ENCODE measurements around the gene CXCL11.

DNA sequence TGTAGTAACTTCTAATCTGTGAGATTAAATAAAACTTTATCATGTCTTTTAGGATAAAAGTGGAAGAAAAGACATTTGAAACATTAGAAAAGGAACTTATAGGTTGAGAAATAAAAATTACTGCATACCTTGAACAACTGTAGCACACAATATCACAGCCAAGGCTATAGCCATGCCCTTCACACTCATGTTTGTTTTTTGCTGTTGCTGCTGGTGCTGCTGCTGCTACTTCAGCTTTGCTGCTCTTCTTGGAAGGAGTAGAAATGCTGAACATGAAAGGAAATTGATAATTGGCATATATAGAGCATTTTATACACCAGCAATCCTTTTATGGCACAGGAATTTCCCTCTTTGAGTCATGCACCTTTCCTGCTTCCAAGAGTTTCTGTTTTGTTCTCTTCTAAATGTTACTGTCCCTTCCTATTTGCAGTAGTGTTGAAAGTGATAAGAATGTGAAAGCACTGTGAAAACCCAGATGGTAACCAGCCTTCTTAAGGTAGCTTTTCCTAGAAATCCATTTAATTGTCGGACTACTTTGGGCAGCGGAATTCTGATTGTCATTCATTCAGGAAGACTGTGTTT lies at the start of gene CXCL11:
- TF ChIP-seq, protein P1, sequence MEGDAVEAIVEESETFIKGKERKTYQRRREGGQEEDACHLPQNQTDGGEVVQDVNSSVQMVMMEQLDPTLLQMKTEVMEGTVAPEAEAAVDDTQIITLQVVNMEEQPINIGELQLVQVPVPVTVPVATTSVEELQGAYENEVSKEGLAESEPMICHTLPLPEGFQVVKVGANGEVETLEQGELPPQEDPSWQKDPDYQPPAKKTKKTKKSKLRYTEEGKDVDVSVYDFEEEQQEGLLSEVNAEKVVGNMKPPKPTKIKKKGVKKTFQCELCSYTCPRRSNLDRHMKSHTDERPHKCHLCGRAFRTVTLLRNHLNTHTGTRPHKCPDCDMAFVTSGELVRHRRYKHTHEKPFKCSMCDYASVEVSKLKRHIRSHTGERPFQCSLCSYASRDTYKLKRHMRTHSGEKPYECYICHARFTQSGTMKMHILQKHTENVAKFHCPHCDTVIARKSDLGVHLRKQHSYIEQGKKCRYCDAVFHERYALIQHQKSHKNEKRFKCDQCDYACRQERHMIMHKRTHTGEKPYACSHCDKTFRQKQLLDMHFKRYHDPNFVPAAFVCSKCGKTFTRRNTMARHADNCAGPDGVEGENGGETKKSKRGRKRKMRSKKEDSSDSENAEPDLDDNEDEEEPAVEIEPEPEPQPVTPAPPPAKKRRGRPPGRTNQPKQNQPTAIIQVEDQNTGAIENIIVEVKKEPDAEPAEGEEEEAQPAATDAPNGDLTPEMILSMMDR (IDR thresholded peaks at IDR 0.05), result no peak
- TF ChIP-seq POLR2AphosphoS5 (IDR thresholded peaks at IDR 0.05), result no peak
- TF ChIP-seq POLR2A (IDR thresholded peaks at IDR 0.05), result no peak

All from gastroesophageal sphincter (tissue), 3 donors.